Smooth muscle cell (in vitro differentiated cells): ENCODE data around the gene C20orf96. TPM values are rescaled to one million over a fixed set of nuclear protein-coding genes. Genes with fewer than 3 reads are reported as not detected.

ENCODE experiments used
- DNase-seq: peaks from one replicate; lab custom pipeline; 2025; ENCODE audit not compliant: unreplicated experiment; lab: John Stamatoyannopoulos, UW
- H2AFZ ChIP-seq: fragments of 200-600 bp; sonication (generic); 2 replicates; pipeline ENCODE4 v1.6.0; 2016; ENCODE audit warnings: antibody characterized with exemption, low read depth, mild to moderate bottlenecking
- H3F3A ChIP-seq: fragments of 200-600 bp; sonication (generic); 2 replicates; pipeline ENCODE4 v1.6.0; 2017; ENCODE audit warnings: antibody characterized with exemption, low read depth
- H3K27ac ChIP-seq: fragments of 200-600 bp; sonication (generic); 2 replicates; pipeline ENCODE4 v1.5.1; 2016; ENCODE audit warnings: low read depth, mild to moderate bottlenecking
- H3K27me3 ChIP-seq: fragments of 200-600 bp; sonication (generic); 2 replicates; pipeline ENCODE4 v1.6.1; 2016; ENCODE audit warnings: low read depth, mild to moderate bottlenecking
- H3K36me3 ChIP-seq: fragments of 200-600 bp; sonication (generic); 2 replicates; pipeline ENCODE4 v1.5.1; 2016; ENCODE audit warnings: low read depth
- H3K4me1 ChIP-seq: fragments of 200-600 bp; sonication (generic); 2 replicates; pipeline ENCODE4 v1.5.1; 2016; ENCODE audit warnings: low read depth
- H3K4me2 ChIP-seq: fragments of 200-600 bp; sonication (generic); 2 replicates; pipeline ENCODE4 v1.6.0; 2016; ENCODE audit warnings: mild to moderate bottlenecking
- H3K4me3 ChIP-seq: fragments of 200-600 bp; sonication (generic); 2 replicates; pipeline ENCODE4 v1.5.1; 2016; ENCODE audit warnings: mild to moderate bottlenecking
- H3K79me2 ChIP-seq: fragments of 200-600 bp; sonication (generic); 2 replicates; pipeline ENCODE4 v1.6.0; 2016; ENCODE audit warnings: low read depth, mild to moderate bottlenecking
- H3K9ac ChIP-seq: fragments of 200-600 bp; sonication (generic); 2 replicates; pipeline ENCODE4 v1.6.0; 2016; ENCODE audit warnings: low read depth
- H3K9me3 ChIP-seq: fragments of 200-600 bp; sonication (generic); replicated peaks from 2 replicates; pipeline ENCODE4 v1.5.1; 2016; ENCODE audit warnings: low read depth
- H4K20me1 ChIP-seq: fragments of 200-600 bp; sonication (generic); 2 replicates; pipeline ENCODE4 v1.6.0; 2016; ENCODE audit warnings: low read depth
- WGBS: methylation state at CpG from one replicate; pipeline ENCODE4 v1.1.7; 2016; ENCODE audit warnings: low lambda C conversion rate; 5-methylcytosine and 5-hydroxymethylcytosine counted together
- polyA plus RNA-seq: library from polyadenylated mRNA; unstranded; fragments of >200 nt; fragmentation: Nextera tagmentation; extraction: Ambion mirVana; gene quantifications from 2 replicates; pipeline ENCODE4 v1.2.1, GENCODE V29; 2016
- total RNA-seq: library from RNA; depleted of rRNA; stranded (reverse); fragments of >200 nt; gene quantifications from 2 replicates; pipeline ENCODE4 v1.2.3, GENCODE V29; 2014
- TF ChIP-seq, protein P1 (sequence below): fragments of 200-600 bp; sonication (generic); IDR thresholded peaks from 2 replicates; pipeline ENCODE4 v1.5.1; 2017; ENCODE audit warnings: borderline replicate concordance, mild to moderate bottlenecking, antibody characterized with exemption; ENCODE audit not compliant: insufficient read depth, poor library complexity, severe bottlenecking

C20orf96 gene
- total and polyA plus RNA-seq, 2 experiments from 2014 or later, result 2.8 to 11.2 TPM

DNA sequence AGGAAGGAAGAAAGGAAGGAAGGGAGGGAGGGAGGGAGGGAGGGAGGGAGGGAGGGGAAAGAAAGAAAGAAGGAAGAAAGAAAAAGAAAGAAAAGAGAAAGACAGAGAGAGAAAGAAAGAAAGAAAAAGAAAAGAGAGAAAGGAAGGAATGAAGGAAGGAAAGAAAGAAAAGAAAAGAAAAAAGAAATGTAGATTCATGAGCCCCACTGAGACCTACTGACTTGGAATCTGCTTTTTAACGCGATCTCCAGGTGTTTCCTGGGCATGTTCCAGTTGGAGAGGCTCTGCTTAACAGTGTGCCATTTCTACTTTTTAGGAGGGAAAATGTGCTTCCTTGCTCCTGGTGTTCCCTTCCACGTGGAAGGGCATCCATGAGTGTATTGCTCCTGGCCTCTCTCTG, 16.7 kb downstream of the C20orf96 start:
- no peaks in the 10 kb centered on the region for H3K27me3 ChIP-seq
- no peak for DNase-seq
- H2AFZ ChIP-seq, result no peak overlapping the region
- no peaks in the 10 kb centered on the region for H3F3A ChIP-seq
- H3K36me3 ChIP-seq, result no peaks in the 10 kb centered on the region
- TF ChIP-seq, protein P1, sequence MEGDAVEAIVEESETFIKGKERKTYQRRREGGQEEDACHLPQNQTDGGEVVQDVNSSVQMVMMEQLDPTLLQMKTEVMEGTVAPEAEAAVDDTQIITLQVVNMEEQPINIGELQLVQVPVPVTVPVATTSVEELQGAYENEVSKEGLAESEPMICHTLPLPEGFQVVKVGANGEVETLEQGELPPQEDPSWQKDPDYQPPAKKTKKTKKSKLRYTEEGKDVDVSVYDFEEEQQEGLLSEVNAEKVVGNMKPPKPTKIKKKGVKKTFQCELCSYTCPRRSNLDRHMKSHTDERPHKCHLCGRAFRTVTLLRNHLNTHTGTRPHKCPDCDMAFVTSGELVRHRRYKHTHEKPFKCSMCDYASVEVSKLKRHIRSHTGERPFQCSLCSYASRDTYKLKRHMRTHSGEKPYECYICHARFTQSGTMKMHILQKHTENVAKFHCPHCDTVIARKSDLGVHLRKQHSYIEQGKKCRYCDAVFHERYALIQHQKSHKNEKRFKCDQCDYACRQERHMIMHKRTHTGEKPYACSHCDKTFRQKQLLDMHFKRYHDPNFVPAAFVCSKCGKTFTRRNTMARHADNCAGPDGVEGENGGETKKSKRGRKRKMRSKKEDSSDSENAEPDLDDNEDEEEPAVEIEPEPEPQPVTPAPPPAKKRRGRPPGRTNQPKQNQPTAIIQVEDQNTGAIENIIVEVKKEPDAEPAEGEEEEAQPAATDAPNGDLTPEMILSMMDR, result no peak
- no peak overlapping the region for H3K4me3 ChIP-seq
- 87% methylated on average over 3 of the region's 3 CpGs for WGBS
- no peaks in the 10 kb centered on the region for H3K4me1 ChIP-seq
- no peak overlapping the region for H3K9ac ChIP-seq
- H3K9me3 ChIP-seq, result no peaks in the 10 kb centered on the region
- no peaks in the 10 kb centered on the region for H4K20me1 ChIP-seq
- no peak overlapping the region for H3K27ac ChIP-seq
- no peak overlapping the region for H3K4me2 ChIP-seq
- H3K79me2 ChIP-seq, result no peaks in the 10 kb centered on the region

DNA sequence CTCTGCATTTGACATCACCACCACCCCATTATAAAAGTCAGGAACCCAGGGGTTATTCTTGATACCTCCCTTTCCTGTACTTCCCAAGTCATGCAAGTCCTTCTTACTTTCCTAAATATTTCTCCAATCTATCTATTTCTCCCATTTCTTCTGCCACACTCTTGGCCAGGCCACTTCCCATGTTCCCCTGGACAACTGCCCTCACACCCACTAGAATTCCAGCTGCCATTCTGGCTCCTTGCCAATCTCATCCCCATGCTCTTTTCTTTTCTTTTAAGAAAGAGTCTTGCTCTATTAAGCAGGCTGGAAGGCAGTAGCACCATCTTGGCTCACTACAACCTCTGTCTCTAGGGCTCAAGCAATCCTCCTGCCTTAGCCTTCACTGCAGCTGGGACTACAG, 17.8 kb downstream of the C20orf96 start:
- Histone ChIP-seq H3K4me2 (no peak overlapping the region), H3K36me3 (no peaks in the 10 kb centered on the region), H3K4me1 (no peaks in the 10 kb centered on the region), H3K4me3 (no peak overlapping the region), H3K79me2 (no peaks in the 10 kb centered on the region), H4K20me1 (no peaks in the 10 kb centered on the region), H3K9me3 (no peaks in the 10 kb centered on the region), H3K9ac (no peak overlapping the region), H3F3A (no peaks in the 10 kb centered on the region), H3K27ac (no peak overlapping the region), H3K27me3 (no peaks in the 10 kb centered on the region), H2AFZ (no peak overlapping the region)
- TF ChIP-seq, protein P1, result no peak
- DNase-seq, result no peak

DNA sequence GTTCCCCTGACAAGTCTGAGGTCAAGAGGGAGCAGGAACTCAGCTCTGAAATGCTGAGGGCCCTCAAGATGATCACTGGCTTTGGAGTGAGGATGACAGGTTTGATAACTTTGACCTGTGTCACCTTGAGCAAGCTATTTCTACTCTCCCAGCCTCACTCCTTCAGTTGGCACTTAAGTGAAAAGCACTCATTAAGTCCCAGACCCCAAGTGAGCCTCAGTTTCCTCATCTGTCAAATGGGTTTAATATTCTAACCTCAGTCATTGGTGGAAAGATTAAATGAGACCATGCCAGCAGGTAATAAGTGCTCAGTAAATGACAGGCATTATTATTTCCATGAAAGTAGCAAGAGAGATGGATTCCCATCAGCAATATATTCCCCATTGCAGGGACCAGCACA, 19.0 kb downstream of the C20orf96 start:
- no peak overlapping the region for H3K4me3 ChIP-seq
- no peaks in the 10 kb centered on the region for H3K4me1 ChIP-seq
- no peaks in the 10 kb centered on the region for H3K27me3 ChIP-seq
- no peaks in the 10 kb centered on the region for H4K20me1 ChIP-seq
- no peak overlapping the region for H3K4me2 ChIP-seq
- no peak for DNase-seq
- no peaks in the 10 kb centered on the region for H3F3A ChIP-seq
- H3K79me2 ChIP-seq, result no peaks in the 10 kb centered on the region
- H3K9me3 ChIP-seq, result no peaks in the 10 kb centered on the region
- no peak overlapping the region for H3K27ac ChIP-seq
- H2AFZ ChIP-seq, result no peak overlapping the region
- TF ChIP-seq, protein P1, result no peak
- H3K9ac ChIP-seq, result no peak overlapping the region
- H3K36me3 ChIP-seq, result no peaks in the 10 kb centered on the region

DNA sequence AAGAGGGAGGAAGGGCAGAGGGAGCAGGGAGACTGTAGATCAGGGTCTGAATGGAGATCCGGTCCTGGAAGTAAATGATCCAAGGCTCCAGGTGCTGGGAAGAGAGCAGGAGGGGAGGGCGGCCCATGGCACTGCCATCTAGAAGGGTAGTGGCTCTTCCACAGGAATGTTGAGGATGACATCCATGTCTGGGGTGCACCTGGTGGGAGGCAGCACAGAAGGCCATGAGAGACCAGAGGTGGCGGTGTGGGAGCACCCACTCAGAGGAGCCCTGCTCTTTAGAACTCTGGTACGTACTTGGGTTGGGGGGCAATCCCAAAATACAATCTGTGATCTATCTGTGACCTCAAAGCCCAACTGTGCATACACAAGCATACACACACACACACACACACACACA, 19.5 kb downstream of the C20orf96 start:
- Histone ChIP-seq H3K27ac (no peak overlapping the region), H3K9ac (no peak overlapping the region), H3K27me3 (no peaks in the 10 kb centered on the region), H3K4me3 (no peak overlapping the region), H4K20me1 (no peaks in the 10 kb centered on the region), H3K4me1 (no peaks in the 10 kb centered on the region), H2AFZ (no peak overlapping the region), H3F3A (no peaks in the 10 kb centered on the region), H3K9me3 (no peaks in the 10 kb centered on the region), H3K4me2 (no peak overlapping the region), H3K79me2 (no peaks in the 10 kb centered on the region), H3K36me3 (no peaks in the 10 kb centered on the region)
- no peak for DNase-seq
- 96% methylated on average over 4 of the region's 4 CpGs for WGBS
- TF ChIP-seq, protein P1, result no peak
